HG03103 (cell line): ENCODE results near the gene RBM23.
A peak's percentile ranks its signal among the peaks of the same experiment; 100 is the strongest.
"Not testable (repeated sequence)": the region's sequence is repeated elsewhere in the genome, so short reads cannot be mapped to it uniquely, and the experiment has no call there.

Source experiments
- ATAC-seq: cut with Tn5 transposase; IDR thresholded peaks from one replicate; pipeline ENCODE4 v1.9.1; 2021; ENCODE audit warnings: low read depth; ENCODE audit not compliant: unreplicated experiment

RBM23 gene

GRCh38 chr14:22918804-22919600 lies at the start of gene RBM23:
TSS of gene RBM23 (minus strand) at chr14:22919149.
- peak; percentile 89 for ATAC-seq

- ATAC-seq = no peak
Measured at GRCh38 chr14:22966783-22967269, 47.9 kb upstream of the RBM23 start.

- not testable (repeated sequence) for ATAC-seq
Measured at GRCh38 chr14:22965916-22966782, 47.2 kb upstream of the RBM23 start.

- ATAC-seq = no peak
Measured at GRCh38 chr14:22962061-22962676, 43.2 kb upstream of the RBM23 start.

- no peak for ATAC-seq
Measured at GRCh38 chr14:22955702-22956569, 37.0 kb upstream of the RBM23 start.

- ATAC-seq = no peak
Measured at GRCh38 chr14:22952418-22952817, 33.5 kb upstream of the RBM23 start.

GRCh38 chr14:22951795-22952194 lies 32.8 kb upstream of the RBM23 start:
- ATAC-seq = not testable (repeated sequence)

GRCh38 chr14:22945642-22946041 lies 26.7 kb upstream of the RBM23 start:
- ATAC-seq = no peak

- no peak for ATAC-seq
Measured at GRCh38 chr14:22939684-22940083, 20.7 kb upstream of the RBM23 start.

GRCh38 chr14:22935156-22935555 lies 16.2 kb upstream of the RBM23 start:
- no peak for ATAC-seq

GRCh38 chr14:22932146-22932545 lies 13.2 kb upstream of the RBM23 start:
- ATAC-seq = no peak

GRCh38 chr14:22929961-22930364 lies 11.0 kb upstream of the RBM23 start:
- no peak for ATAC-seq

GRCh38 chr14:22929104-22929960 lies 10.4 kb upstream of the RBM23 start, which contains the start of gene PRMT5:
TSS of gene PRMT5 (minus strand) at chr14:22929376. CDS start at chr14:22929361, 15 bp downstream.
- peak; percentile 96 for ATAC-seq

- ATAC-seq = no peak
Measured at GRCh38 chr14:22928237-22929103, 9.5 kb upstream of the RBM23 start.

- ATAC-seq = no peak
Measured at GRCh38 chr14:22926316-22926715, 7.4 kb upstream of the RBM23 start.

GRCh38 chr14:22925513-22925912 lies 6.6 kb upstream of the RBM23 start:
- ATAC-seq = no peak

- no peak for ATAC-seq
Measured at GRCh38 chr14:22923746-22924145, 4.8 kb upstream of the RBM23 start.

- no peak for ATAC-seq
Measured at GRCh38 chr14:22922294-22922693, 3.3 kb upstream of the RBM23 start.
